Duodenal mucosa (tissue), 2 donors: ENCODE results near the gene CERT1.
A peak's percentile ranks its signal among the peaks of the same experiment; 100 is the strongest.

Source experiments
- H3K27ac ChIP-seq: one replicate; pipeline ENCODE4 v1.7.0; 2013; ENCODE audit warnings: low read depth, low read length
- H3K27me3 ChIP-seq, 2 donors: one replicate each; pipeline ENCODE4 v1.7.0; 2013; ENCODE audit warnings: low read length in 2 of 2, control low read depth in 1 of 2; ENCODE audit not compliant: insufficient read depth in 2 of 2, control insufficient read depth in 1 of 2
- H3K36me3 ChIP-seq, 2 donors: one replicate each; pipeline ENCODE4 v1.7.0; 2013; ENCODE audit warnings: low read length in 2 of 2, control low read depth in 1 of 2; ENCODE audit not compliant: insufficient read depth in 2 of 2, control insufficient read depth in 1 of 2
- H3K4me1 ChIP-seq, 2 donors: one replicate each; pipeline ENCODE4 v1.7.0; 2013; ENCODE audit warnings: low read length in 2 of 2, control low read depth in 1 of 2; ENCODE audit not compliant: insufficient read depth in 2 of 2, control insufficient read depth in 1 of 2
- H3K4me3 ChIP-seq, 2 donors: one replicate each; pipeline ENCODE4 v1.7.0; 2013; ENCODE audit warnings: low read length in 2 of 2, low read depth in 1 of 2
- H3K9ac ChIP-seq, 2 donors: one replicate each; pipeline ENCODE4 v1.7.0; 2013; ENCODE audit warnings: low read length in 2 of 2, low read depth in 1 of 2
- H3K9me3 ChIP-seq, 2 donors: one replicate each; pipeline ENCODE4 v1.7.0; 2013; ENCODE audit warnings: low read length in 2 of 2, control low read depth in 1 of 2; ENCODE audit not compliant: control insufficient read depth in 1 of 2

CERT1 gene

DNA sequence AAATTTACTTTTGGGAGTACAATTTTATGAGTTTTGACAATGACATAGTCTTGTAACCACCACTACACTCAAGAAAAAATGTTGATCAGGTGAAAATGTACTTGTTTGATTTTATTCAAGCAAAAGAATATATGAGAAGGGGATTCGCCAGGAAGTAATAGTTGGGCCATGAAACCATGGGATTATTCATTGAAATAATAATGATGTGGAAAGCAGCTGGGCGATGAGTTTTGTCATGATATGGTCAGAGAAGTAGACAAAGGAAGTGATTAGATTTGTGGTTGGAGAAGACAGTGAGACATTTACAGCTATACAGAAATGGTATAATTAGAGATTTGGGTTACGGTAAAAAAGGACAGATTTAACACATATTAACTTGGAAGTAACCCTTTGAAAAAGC, 163.2 kb downstream of the CERT1 start:
- no peaks in the 10 kb centered on the region for H3K9me3 ChIP-seq
- H3K27ac ChIP-seq = no peak overlapping the region
- no peaks in the 10 kb centered on the region for H3K27me3 ChIP-seq
- no peaks in the 10 kb centered on the region for H3K4me1 ChIP-seq
- H3K4me3 ChIP-seq = no peak overlapping the region
- no peak overlapping the region for H3K9ac ChIP-seq
- H3K36me3 ChIP-seq = peaks cover 36 to 86% of the 10 kb centered on the region in 2 donors

DNA sequence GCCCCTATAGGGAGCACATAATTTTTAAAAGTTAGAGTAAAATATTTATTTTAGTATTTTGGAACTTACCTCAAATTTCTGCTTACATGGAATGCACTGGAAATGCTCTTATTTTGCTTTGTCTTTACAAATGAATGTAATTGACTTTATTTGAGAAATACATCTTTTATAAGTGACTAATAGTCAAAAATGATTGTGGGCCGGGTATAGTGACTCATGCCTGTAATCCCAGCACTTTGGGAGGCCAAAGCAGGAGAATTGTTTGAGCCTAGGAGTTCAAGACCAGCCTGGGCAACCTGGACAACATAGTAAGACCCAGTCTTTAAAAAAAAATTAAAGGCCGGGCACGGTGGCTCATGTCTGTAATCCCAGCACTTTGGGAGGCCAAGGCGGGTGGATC, 168.6 kb downstream of the CERT1 start:
- no peak overlapping the region for H3K9ac ChIP-seq
- no peaks in the 10 kb centered on the region for H3K27me3 ChIP-seq
- H3K27ac ChIP-seq = no peak overlapping the region
- peaks cover 13 to 40% of the 10 kb centered on the region in 2 donors for H3K36me3 ChIP-seq
- H3K4me1 ChIP-seq = peaks cover 20 to 31% of the 10 kb centered on the region in 2 donors
- no peaks in the 10 kb centered on the region for H3K9me3 ChIP-seq
- no peak overlapping the region for H3K4me3 ChIP-seq

DNA sequence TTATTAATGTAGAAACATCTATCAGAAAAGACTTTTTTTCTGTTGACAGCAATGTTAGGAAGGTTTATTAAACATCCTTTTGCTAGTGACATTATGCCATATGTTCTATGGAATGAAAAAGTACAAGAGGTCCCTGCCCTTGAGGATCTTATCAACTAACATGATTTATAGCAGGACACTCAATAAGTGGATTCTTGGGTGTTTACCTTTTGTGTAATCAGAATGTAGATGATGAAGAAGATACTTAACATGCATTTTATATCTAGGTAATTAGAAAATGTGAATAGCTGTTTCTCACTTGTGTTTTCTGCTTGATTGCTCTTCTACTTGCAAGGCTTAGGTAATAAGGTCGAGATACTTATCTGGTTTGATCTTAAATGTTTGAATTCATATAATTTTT, 169.5 kb downstream of the CERT1 start:
- H3K27ac ChIP-seq = no peak overlapping the region
- no peaks in the 10 kb centered on the region for H3K9me3 ChIP-seq
- peaks cover 7 to 31% of the 10 kb centered on the region in 2 donors for H3K36me3 ChIP-seq
- peaks cover 20 to 31% of the 10 kb centered on the region in 2 donors for H3K4me1 ChIP-seq
- no peak overlapping the region for H3K9ac ChIP-seq
- no peak overlapping the region for H3K4me3 ChIP-seq
- H3K27me3 ChIP-seq = no peaks in the 10 kb centered on the region

DNA sequence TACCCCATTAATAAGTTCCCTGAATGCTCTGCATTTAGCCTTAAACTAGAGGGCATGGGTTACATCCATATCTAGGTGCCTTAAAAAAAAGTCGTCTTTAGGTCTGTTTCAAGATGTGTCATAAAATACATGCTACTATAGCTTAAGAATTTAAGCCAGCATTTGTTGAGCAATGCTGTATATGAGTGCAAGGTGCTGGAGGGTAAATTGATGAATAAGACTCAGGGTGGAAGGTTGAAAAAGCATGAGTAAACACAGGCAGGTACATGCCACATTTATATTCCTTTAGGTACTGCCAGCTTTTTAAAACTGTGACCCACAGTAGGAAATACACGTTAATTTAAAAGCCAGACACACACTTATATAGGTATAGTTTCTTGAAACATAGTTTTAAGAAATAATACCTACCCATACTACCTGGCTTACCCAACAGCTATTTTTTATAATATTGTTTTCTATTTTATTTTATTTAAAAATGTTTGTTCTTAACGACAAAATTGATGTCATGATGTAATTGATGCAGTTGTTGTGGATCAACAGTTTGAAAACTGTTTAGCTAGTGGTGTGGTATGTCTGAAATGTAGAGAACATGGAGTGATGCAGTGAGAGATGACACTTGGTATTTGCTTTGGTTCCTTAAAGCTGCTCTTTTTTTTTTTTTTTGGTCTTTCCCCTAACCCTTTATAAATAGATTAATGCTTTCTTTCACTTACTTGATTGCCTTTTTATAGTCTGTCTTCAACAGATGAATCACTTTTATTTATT, 170.5 kb downstream of the CERT1 start:
- no peak overlapping the region for H3K9ac ChIP-seq
- H3K27me3 ChIP-seq = no peaks in the 10 kb centered on the region
- H3K4me1 ChIP-seq = peaks cover 22 to 34% of the 10 kb centered on the region in 2 donors
- no peaks in the 10 kb centered on the region for H3K9me3 ChIP-seq
- H3K4me3 ChIP-seq = no peak overlapping the region
- peaks cover 6 to 21% of the 10 kb centered on the region in 2 donors for H3K36me3 ChIP-seq
- H3K27ac ChIP-seq = no peak overlapping the region

GRCh38 chr5:75338408-75338807, 173.0 kb downstream of the CERT1 start:
- no peak overlapping the region for H3K27ac ChIP-seq
- no peaks in the 10 kb centered on the region for H3K27me3 ChIP-seq
- peak overlapping the region; percentile 76 to 84 for H3K4me3 ChIP-seq
- H3K9me3 ChIP-seq = no peaks in the 10 kb centered on the region
- H3K9ac ChIP-seq = peak overlapping the region; percentile 82 to 92
- peaks cover 23 to 36% of the 10 kb centered on the region in 2 donors for H3K4me1 ChIP-seq
- peaks cover 0 to under 1% of the 10 kb centered on the region in 2 donors for H3K36me3 ChIP-seq

GRCh38 chr5:75337366-75338021, 173.9 kb downstream of the CERT1 start:
- Histone ChIP-seq H3K27ac (peak overlapping the region; percentile 81), H3K4me1 (peaks cover 23 to 36% of the 10 kb centered on the region in 2 donors), H3K4me3 (peak overlapping the region; percentile 76 to 84), H3K9ac (peak overlapping the region; percentile 82 to 92), H3K27me3 (no peaks in the 10 kb centered on the region), H3K36me3 (no peaks in the 10 kb centered on the region), H3K9me3 (no peaks in the 10 kb centered on the region)

GRCh38 chr5:75336615-75337336, 174.7 kb downstream of the CERT1 start, which contains the start of gene HMGCR:
Gene HMGCR, plus strand, starts transcription at chr5:75337220. Its CDS starts 5,386 bp downstream, at chr5:75342606.
- H3K27ac ChIP-seq = peak within 1 kb of the TSS; percentile 81
- no peaks in the 10 kb centered on the region for H3K36me3 ChIP-seq
- peak within 1 kb of the TSS; percentile 76 to 84 for H3K4me3 ChIP-seq
- H3K9me3 ChIP-seq = no peaks in the 10 kb centered on the region
- peak within 1 kb of the TSS; percentile 82 to 92 for H3K9ac ChIP-seq
- no peaks in the 10 kb centered on the region for H3K27me3 ChIP-seq
- peaks cover 27 to 37% of the 10 kb centered on the region in 2 donors for H3K4me1 ChIP-seq

DNA sequence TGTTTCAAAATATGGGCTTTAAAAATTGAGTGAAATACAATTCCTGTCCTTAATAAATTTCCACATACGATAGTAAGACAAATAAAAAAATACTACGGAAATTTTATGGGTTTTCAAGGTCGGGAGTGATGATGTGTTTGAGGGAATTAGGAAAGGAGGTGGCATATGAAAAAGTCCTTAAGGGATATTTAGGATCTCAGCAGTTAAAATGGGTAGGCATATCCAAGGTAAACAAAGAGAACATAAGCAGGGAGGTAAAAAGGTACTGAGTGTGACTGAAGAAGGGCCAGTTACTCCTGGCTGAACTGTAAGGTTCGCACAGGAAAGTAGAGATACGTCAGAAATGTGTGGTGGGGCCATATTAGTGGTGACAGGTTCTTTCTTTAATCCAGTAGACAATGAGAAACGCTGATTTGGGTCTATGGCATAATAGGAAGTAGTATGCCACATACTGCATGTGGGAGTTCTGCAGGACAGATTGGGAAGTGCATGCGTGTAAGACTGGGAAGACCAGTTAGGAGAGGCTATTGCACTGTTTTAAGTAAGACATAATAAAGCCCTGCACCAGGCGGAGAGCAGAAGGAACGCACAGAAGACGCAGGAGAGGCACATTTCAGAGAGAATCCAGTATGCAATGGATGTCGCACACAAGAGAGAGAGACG, 175.3 kb downstream of the CERT1 start:
- H3K4me3 ChIP-seq = peak overlapping the region; percentile 71 to 76
- H3K4me1 ChIP-seq = peaks cover 24 to 30% of the 10 kb centered on the region in 2 donors

DNA sequence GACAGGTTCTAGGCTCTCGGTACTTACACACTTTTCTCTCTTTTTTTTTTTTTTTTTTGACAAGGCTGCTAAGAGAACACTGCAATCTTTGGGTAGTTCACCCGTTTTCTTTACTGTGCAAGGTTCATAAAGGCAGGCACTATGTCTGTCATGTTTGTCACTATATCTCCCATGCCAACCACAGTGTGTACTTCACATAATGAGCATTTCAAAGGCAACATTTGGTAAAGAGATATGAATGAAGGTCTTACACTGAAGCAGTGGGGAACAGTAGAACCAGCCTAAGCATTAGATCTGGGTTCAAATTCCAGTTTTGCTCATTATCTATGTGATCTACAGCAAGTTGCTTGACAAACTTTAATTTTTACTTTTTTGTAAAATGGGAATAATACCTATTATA, 175.9 kb downstream of the CERT1 start:
- Histone ChIP-seq H3K4me1 (peaks cover 23 to 25% of the 10 kb centered on the region in 2 donors), H3K9me3 (no peaks in the 10 kb centered on the region), H3K27me3 (no peaks in the 10 kb centered on the region), H3K9ac (no peak overlapping the region), H3K36me3 (no peaks in the 10 kb centered on the region), H3K27ac (no peak overlapping the region), H3K4me3 (no peak overlapping the region)

More for the DNA sequence above, 175.3 kb downstream of the CERT1 start:
- Histone ChIP-seq H3K27ac (peak overlapping the region; percentile 80), H3K36me3 (no peaks in the 10 kb centered on the region), H3K27me3 (no peaks in the 10 kb centered on the region), H3K9me3 (no peaks in the 10 kb centered on the region), H3K9ac (peak overlapping the region; percentile 41 to 91)
